Spleen (tissue), 11 donors: Measurements from ENCODE around the gene CD93. TPM values are rescaled to one million over a fixed set of nuclear protein-coding genes. Genes with fewer than 3 reads are reported as not detected.

Experiments
- DNase-seq: peaks from one replicate; pipeline ENCODE4 v3.0.0-alpha.2; 2020
- H3K27ac ChIP-seq, 8 donors: fragments of 200-600 bp; sonication (generic) in 7 of 8; 1 replicate in 4 of 8; 2 replicates in 4 of 8; pipeline versions ENCODE4 v1.5.0 to v1.8.0; 2016 to 2021; ENCODE audit warnings: inconsistent platforms in 4 of 8, mild to moderate bottlenecking in 4 of 8, moderate library complexity in 1 of 8
- H3K27me3 ChIP-seq, 7 donors: fragments of 200-600 bp; sonication (generic) in 6 of 7; replicated peaks in 1 of 7; 1 replicate in 4 of 7; 2 replicates in 3 of 7; pipeline versions ENCODE4 v1.5.0 to v1.8.0; 2016 to 2021; ENCODE audit warnings: inconsistent platforms in 3 of 7, mild to moderate bottlenecking in 1 of 7
- H3K36me3 ChIP-seq, 6 donors: fragments of 200-600 bp; sonication (generic) in 5 of 6; 1 replicate in 4 of 6; 2 replicates in 2 of 6; pipeline versions ENCODE4 v1.5.0 to v1.8.0; 2016 to 2021; ENCODE audit warnings: inconsistent platforms in 2 of 6
- H3K4me1 ChIP-seq, 6 donors: fragments of 200-600 bp; sonication (generic) in 5 of 6; 1 replicate in 3 of 6; 2 replicates in 3 of 6; pipeline versions ENCODE4 v1.5.0 to v1.8.0; 2016 to 2021; ENCODE audit warnings: inconsistent platforms in 3 of 6
- H3K4me3 ChIP-seq, 8 donors: fragments of 200-600 bp; sonication (generic) in 7 of 8; 1 replicate in 4 of 8; 2 replicates in 4 of 8; pipeline versions ENCODE4 v1.5.0 to v1.8.0; 2016 to 2021; ENCODE audit warnings: inconsistent platforms in 4 of 8, mild to moderate bottlenecking in 4 of 8, moderate library complexity in 2 of 8
- H3K9me3 ChIP-seq, 8 donors: fragments of 200-600 bp; sonication (generic) in 7 of 8; 1 replicate in 4 of 8; 2 replicates in 4 of 8; pipeline versions ENCODE4 v1.5.0 to v1.8.0; 2016 to 2021; ENCODE audit warnings: inconsistent platforms in 4 of 8
- POLR2A ChIP-seq, 3 donors: fragments of 450-650 bp; IDR thresholded peaks; one replicate each; pipeline ENCODE4 v1.5.1; 2017; ENCODE audit warnings: antibody characterized with exemption in 3 of 3, mild to moderate bottlenecking in 1 of 3
- POLR2AphosphoS5 ChIP-seq, 3 donors: sonication (generic); formaldehyde crosslinking; IDR thresholded peaks; one replicate each; pipeline ENCODE4 v1.5.1; 2017; ENCODE audit warnings: antibody characterized with exemption in 3 of 3
- WGBS, 5 donors: extraction: QIAGEN DNeasy Blood & Tissue Kit in 3 of 5; methylation state at CpG; one replicate each; pipeline versions ENCODE4 v1.1.5 to v1.1.7; 2013 to 2018; 5-methylcytosine and 5-hydroxymethylcytosine counted together
- intact Hi-C: fragments of 100-400 bp; cut with DNase I; formaldehyde crosslinking; loops from one replicate; pipeline ENCODE4 v1.15.0; 2023; ENCODE audit warnings: low total_unique reads
- polyA plus RNA-seq, 3 donors: library from polyadenylated mRNA; stranded (reverse); fragments of 200-250 nt; gene quantifications; one replicate each; pipeline ENCODE4 v1.2.1, GENCODE V29; 2013
- total RNA-seq, 7 donors: library from RNA; depleted of rRNA in 3 of 7; stranded (reverse); fragments of >200 nt in 3 of 7; fragmentation: NEBNext Ultra II Directional in 4 of 7; extraction: Animal tissue kit (Norgen Biotek cat#: 25700) in 4 of 7; gene quantifications; one replicate each; pipeline versions ENCODE4 v1.1.0 to v1.2.1, GENCODE V29; 2016 to 2021
- TF ChIP-seq, protein P1 (sequence below), 11 experiments: fragments of 200-600 bp in 7 of 11; fragments of 450-650 bp in 4 of 11; sonication (generic) in 4 of 11; IDR thresholded peaks in 8 of 11; conservative IDR thresholded peaks in 3 of 11; 1 replicate in 7 of 11; 2 replicates in 4 of 11; pipeline versions ENCODE4 v1.4.0 to v1.8.0; 2016 to 2021; ENCODE audit warnings: antibody characterized with exemption in 11 of 11, inconsistent platforms in 4 of 11, mild to moderate bottlenecking in 1 of 11
- donor health status: healthy with polysubstance abuse.
- donor health status: DM: no; HTN: no; CAD: no; lungs with moderate emphysema.
- donor health status: DM: no; HTN: no; CAD: no.
- donor health status: Bipolar disorder and iron deficiency.
- donor health status: healthy.
- donor health status: DM: no; HTN: no; CAD: no.
- donor health status: DM: yes; HTN: yes; CAD: no.

CD93 gene
- total and polyA plus RNA-seq, 10 donors = 4.1 to 103 (median 62.5) TPM

DNA sequence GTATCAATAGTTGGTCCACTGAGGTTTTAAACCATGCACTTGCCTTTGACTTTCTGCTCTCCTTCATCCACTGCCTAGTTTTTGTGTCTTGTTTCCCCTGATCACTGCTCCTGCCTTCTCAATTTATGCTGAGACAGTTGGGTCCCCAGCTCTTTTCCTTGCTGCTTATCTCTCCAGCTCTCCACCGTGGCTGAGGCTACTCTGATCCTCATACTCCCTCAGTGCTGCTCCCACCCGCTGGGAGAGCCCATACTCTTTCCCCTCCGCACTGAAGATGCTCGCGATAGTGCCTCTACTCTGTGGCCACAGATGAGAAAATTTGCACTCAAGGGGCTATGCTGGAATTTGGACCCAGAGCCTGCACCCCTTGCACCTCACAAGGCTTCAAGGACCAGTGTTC lies 33.2 kb downstream of the CD93 start:
- peaks cover 0 to 42% (median 29%) of the 10 kb centered on the region in 6 donors for H3K4me1 ChIP-seq
- H3K27me3 ChIP-seq = peaks cover 0 to 61% (median 24%) of the 10 kb centered on the region in 7 donors
- no peak overlapping the region for H3K27ac ChIP-seq
- 89 to 95% (median 91%) methylated on average over 5 of the region's 5 CpGs for WGBS, 5 donors
- DNase-seq = no peak
- peaks cover 0 to 18% (median 13%) of the 10 kb centered on the region in 8 donors for H3K9me3 ChIP-seq
- H3K4me3 ChIP-seq = no peak overlapping the region
- TF ChIP-seq, protein P1, sequence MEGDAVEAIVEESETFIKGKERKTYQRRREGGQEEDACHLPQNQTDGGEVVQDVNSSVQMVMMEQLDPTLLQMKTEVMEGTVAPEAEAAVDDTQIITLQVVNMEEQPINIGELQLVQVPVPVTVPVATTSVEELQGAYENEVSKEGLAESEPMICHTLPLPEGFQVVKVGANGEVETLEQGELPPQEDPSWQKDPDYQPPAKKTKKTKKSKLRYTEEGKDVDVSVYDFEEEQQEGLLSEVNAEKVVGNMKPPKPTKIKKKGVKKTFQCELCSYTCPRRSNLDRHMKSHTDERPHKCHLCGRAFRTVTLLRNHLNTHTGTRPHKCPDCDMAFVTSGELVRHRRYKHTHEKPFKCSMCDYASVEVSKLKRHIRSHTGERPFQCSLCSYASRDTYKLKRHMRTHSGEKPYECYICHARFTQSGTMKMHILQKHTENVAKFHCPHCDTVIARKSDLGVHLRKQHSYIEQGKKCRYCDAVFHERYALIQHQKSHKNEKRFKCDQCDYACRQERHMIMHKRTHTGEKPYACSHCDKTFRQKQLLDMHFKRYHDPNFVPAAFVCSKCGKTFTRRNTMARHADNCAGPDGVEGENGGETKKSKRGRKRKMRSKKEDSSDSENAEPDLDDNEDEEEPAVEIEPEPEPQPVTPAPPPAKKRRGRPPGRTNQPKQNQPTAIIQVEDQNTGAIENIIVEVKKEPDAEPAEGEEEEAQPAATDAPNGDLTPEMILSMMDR (IDR thresholded peaks at IDR 0.05 in 8 of 11, conservative IDR thresholded peaks at IDR 0.05 in 3 of 11) = no peak
- TF ChIP-seq POLR2A (IDR thresholded peaks at IDR 0.05) (no peak), POLR2AphosphoS5 (IDR thresholded peaks at IDR 0.05) (no peak)
- intact Hi-C loops = loop anchor here (10.0 kb wide), 1 partner anchor 182 kb away; no protein-coding TSS in a partner anchor
- no peaks in the 10 kb centered on the region for H3K36me3 ChIP-seq

DNA sequence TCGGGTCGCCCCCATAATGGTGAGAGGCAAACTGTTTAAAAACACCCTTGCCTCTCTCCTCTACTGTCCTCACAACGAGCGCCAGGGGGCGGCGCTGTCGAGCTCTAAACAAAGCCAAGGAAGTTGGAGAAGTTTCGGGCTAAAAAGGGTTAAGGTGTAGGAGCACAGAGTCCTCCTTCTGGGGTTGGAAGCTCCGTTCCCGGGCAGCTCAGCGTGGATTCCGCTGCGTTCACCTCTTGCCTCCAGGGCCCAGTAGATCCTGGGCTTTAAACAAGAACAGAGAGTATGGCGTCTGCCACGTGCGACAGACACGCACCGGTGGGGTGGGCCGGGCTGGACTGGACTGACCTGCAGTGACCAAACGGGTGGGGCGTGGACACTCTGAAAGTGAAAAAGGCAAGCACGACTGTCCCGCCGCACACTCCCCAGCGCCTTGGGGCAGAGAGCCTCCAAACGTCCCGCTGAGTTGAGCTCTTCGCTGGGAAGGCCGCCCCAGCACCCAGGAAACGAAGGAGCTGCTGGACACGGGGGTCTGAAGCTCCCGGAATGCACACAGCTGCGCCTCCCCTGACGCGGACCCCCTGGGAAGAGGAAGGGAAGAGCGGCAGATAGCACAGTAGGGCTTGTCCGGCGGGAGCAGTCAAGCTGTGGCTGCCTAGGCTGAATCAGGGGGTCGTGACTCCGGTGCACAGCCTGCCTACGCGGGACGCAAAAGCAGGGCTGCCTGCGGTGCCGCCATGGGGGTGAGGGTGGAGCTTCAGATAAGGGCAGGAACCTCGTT lies 35.1 kb downstream of the CD93 start:
- TF ChIP-seq POLR2AphosphoS5 (IDR thresholded peaks at IDR 0.05) (peak; percentile 39 to 68 (median 60)), POLR2A (IDR thresholded peaks at IDR 0.05) (peak in 1 of 3 donors; percentile 19)
- TF ChIP-seq, protein P1 (IDR thresholded peaks at IDR 0.05 in 8 of 11, conservative IDR thresholded peaks at IDR 0.05 in 3 of 11) = peak; percentile 16 to 83 (median 68)
- Histone ChIP-seq H3K4me3 (peak overlapping the region; percentile 42 to 77 (median 57)), H3K27me3 (peaks cover 0 to 79% (median 29%) of the 10 kb centered on the region in 7 donors), H3K36me3 (peaks cover 0 to 6% (median 0%) of the 10 kb centered on the region in 6 donors), H3K27ac (peak overlapping the region; percentile 88 to 96 (median 91)), H3K4me1 (peaks cover 0 to 58% (median 39%) of the 10 kb centered on the region in 6 donors), H3K9me3 (peaks cover 0 to 3% (median under 1%) of the 10 kb centered on the region in 8 donors)
- intact Hi-C loops = loop anchor here (10.0 kb wide), 1 partner anchor 184 kb away; no protein-coding TSS in a partner anchor
- DNase-seq = peak; percentile 91
- whole genome bisulfite sequencing, 5 donors = 10 to 14% (median 10%) methylated on average over 37 to 46 of the region's 46 CpGs

DNA sequence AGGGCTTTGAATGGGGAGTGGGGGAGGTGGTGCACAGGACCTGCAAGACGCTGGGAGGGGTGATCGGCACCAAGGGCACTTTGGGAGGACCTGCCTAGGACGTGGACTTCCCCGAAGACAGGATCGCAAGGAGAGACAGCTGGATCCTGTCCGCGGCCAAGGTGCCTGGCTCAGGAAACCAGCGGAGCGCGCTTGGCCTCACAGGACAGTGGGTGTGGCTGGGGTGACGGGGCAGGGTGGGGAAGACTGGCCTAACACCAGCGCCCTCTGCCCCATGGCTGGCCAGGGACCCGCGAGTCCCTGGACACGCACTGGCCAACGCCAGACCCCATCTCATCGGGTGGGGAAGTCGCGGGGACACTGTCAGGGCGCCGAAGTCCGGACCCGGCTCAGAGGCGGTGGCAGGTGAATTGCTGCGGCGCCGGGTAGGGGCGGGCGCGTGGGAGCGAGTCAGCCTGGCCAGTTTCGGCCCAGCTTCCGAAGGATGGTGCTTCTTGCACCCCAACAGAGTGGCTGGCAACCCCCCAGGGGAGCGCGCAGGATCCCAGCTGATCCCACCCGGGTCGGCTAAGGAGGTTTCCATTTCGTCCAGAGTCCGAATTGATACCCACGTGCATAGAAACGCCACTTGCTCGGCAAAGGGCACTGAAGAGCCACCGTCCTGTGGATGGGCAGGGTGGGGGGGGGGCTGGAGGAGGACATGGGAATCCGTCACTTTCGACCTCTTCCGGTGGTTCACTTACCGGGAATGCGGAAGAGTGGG lies 35.9 kb downstream of the CD93 start:
- intact Hi-C loops = loop anchor here (10.0 kb wide), 1 partner anchor 185 kb away; no protein-coding TSS in a partner anchor
- no peaks in the 10 kb centered on the region for H3K9me3 ChIP-seq
- peaks cover 0 to 13% (median 0%) of the 10 kb centered on the region in 6 donors for H3K36me3 ChIP-seq
- H3K4me3 ChIP-seq = peak overlapping the region; percentile 42 to 77 (median 57)
- H3K4me1 ChIP-seq = peaks cover 0 to 64% (median 41%) of the 10 kb centered on the region in 6 donors
- 0 to 3% (median 2%) methylated on average over 16 to 48 of the region's 48 CpGs for WGBS, 5 donors
- TF ChIP-seq POLR2AphosphoS5 (IDR thresholded peaks at IDR 0.05) = no peak
- TF ChIP-seq, protein P1 (IDR thresholded peaks at IDR 0.05 in 8 of 11, conservative IDR thresholded peaks at IDR 0.05 in 3 of 11) = no peak
- TF ChIP-seq POLR2A (IDR thresholded peaks at IDR 0.05) = no peak
- DNase-seq = peak; percentile 92
- H3K27me3 ChIP-seq = peaks cover 0 to 85% (median 29%) of the 10 kb centered on the region in 7 donors
- peak overlapping the region; percentile 88 to 96 (median 91) for H3K27ac ChIP-seq
